ENCODE results near the gene BNIP2.
"Not testable (repeated sequence)": the region's sequence is repeated elsewhere in the genome, so short reads cannot be mapped to it uniquely, and the experiment has no call there.

The BNIP2 gene

DNA sequence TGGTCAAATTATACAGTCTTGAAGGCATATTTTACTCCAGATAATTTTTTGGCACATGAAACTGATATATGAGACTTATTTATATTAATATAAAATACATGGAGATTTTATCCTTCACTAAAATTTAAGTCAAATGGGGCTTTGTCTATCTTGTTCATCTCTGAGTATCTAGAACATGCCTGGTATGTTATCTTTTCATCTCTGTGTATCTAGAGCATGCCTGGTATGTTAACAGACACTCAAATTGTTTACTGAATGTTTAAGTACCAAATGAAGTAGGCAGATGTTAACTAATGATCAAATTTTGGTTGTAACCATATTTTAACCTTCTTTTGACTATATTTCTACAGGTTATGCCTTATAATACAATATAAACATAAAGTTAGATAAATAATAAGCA, 39.5 kb downstream of the BNIP2 start:
- H3K14ac ChIP-seq (ENCODE audit: low read length): no peak overlapping the region
- no peak overlapping the region for H2AK5ac ChIP-seq (ENCODE audit: low read depth, low read length)
- no peak overlapping the region for H3K18ac ChIP-seq (ENCODE audit: low read length)
- H2BK5ac ChIP-seq (ENCODE audit: low read length): no peak overlapping the region
- no peak overlapping the region for H3K4me2 ChIP-seq (ENCODE audit: insufficient read depth, low read length, poor library complexity, severe bottlenecking)
- no peak for DNase-seq (ENCODE audit: low spot score)
- no peaks in the 10 kb centered on the region for H3K4me1 ChIP-seq (ENCODE audit: control insufficient read depth in 2 of 2, insufficient read depth in 1 of 2, low read depth in 1 of 2, low read length in 2 of 2)
- H3K27me3 ChIP-seq (ENCODE audit: control insufficient read depth in 3 of 3, insufficient read depth in 3 of 3, low read depth in 1 of 3, low read length in 3 of 3): no peaks in the 10 kb centered on the region
- no peak overlapping the region for H3K27ac ChIP-seq (replicated peaks; ENCODE audit: low read length)
- peaks cover 16 to 96% of the 10 kb centered on the region in 2 donors for H3K36me3 ChIP-seq (replicated peaks in 1 of 2; ENCODE audit: control insufficient read depth in 2 of 2, insufficient read depth in 2 of 2, low read length in 2 of 2)
- H3K23ac ChIP-seq (ENCODE audit: low read depth, low read length, poor library complexity): no peak overlapping the region
- no peak overlapping the region for H2BK120ac ChIP-seq (ENCODE audit: low read depth, low read length)
- peaks cover 0 to 22% of the 10 kb centered on the region in 2 donors for H3K9me3 ChIP-seq (replicated peaks in 1 of 2; ENCODE audit: control insufficient read depth in 2 of 2, insufficient read depth in 1 of 2, low read depth in 1 of 2, low read length in 2 of 2)
- no peaks in the 10 kb centered on the region for H3K79me1 ChIP-seq (ENCODE audit: low read depth, low read length)
- H4K8ac ChIP-seq (ENCODE audit: low read depth, low read length): no peak overlapping the region
- no peak overlapping the region for H3K4me3 ChIP-seq (ENCODE audit: low read length in 2 of 2)
- no peak overlapping the region for H2BK15ac ChIP-seq (ENCODE audit: low read length)
- H2AFZ ChIP-seq (ENCODE audit: low read length): no peak overlapping the region
- H2BK12ac ChIP-seq (ENCODE audit: low read length): no peak overlapping the region
- no peak overlapping the region for H3K4ac ChIP-seq (ENCODE audit: low read length)
- no peak overlapping the region for H3K9ac ChIP-seq (ENCODE audit: low read depth, low read length, poor library complexity)
- no peak overlapping the region for H4K91ac ChIP-seq (ENCODE audit: low read depth, low read length, poor library complexity)

DNA sequence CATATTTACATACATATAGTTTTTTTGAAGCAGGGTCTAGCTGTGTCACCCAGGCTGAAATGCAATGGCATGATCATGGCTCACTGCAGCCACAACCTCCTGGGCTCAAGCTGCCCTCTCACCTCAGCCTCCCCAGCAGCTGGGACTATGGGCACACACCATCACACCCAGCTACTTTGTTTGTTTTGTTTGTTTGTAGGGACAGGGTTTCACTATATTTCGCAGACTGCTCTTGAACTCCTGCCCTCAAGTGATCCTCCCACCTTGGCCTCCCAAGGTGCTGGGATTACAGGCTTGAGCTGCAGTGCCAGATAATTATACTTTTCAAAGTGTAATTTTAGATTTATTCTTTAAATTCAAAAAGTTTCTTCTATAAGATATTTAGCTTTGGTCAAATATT, 42.0 kb downstream of the BNIP2 start:
- Histone ChIP-seq H3K4me3 (ENCODE audit: low read length in 2 of 2) (no peak overlapping the region), H4K8ac (ENCODE audit: low read depth, low read length) (no peak overlapping the region), H3K23ac (ENCODE audit: low read depth, low read length, poor library complexity) (no peak overlapping the region), H3K14ac (ENCODE audit: low read length) (no peak overlapping the region), H2AFZ (ENCODE audit: low read length) (no peak overlapping the region), H3K36me3 (replicated peaks in 1 of 2; ENCODE audit: control insufficient read depth in 2 of 2, insufficient read depth in 2 of 2, low read length in 2 of 2) (peaks cover 14 to 88% of the 10 kb centered on the region in 2 donors), H2BK5ac (ENCODE audit: low read length) (no peak overlapping the region), H3K4me2 (ENCODE audit: insufficient read depth, low read length, poor library complexity, severe bottlenecking) (no peak overlapping the region), H4K91ac (ENCODE audit: low read depth, low read length, poor library complexity) (no peak overlapping the region), H2BK15ac (ENCODE audit: low read length) (no peak overlapping the region), H2AK5ac (ENCODE audit: low read depth, low read length) (no peak overlapping the region), H3K4ac (ENCODE audit: low read length) (no peak overlapping the region), H2BK12ac (ENCODE audit: low read length) (no peak overlapping the region), H3K18ac (ENCODE audit: low read length) (no peak overlapping the region), H3K9ac (ENCODE audit: low read depth, low read length, poor library complexity) (no peak overlapping the region), H3K9me3 (replicated peaks in 1 of 2; ENCODE audit: control insufficient read depth in 2 of 2, insufficient read depth in 1 of 2, low read depth in 1 of 2, low read length in 2 of 2) (peaks cover 0 to 6% of the 10 kb centered on the region in 2 donors), H3K27me3 (ENCODE audit: control insufficient read depth in 3 of 3, insufficient read depth in 3 of 3, low read depth in 1 of 3, low read length in 3 of 3) (no peaks in the 10 kb centered on the region), H3K4me1 (ENCODE audit: control insufficient read depth in 2 of 2, insufficient read depth in 1 of 2, low read depth in 1 of 2, low read length in 2 of 2) (no peaks in the 10 kb centered on the region), H3K27ac (replicated peaks; ENCODE audit: low read length) (no peak overlapping the region), H2BK120ac (ENCODE audit: low read depth, low read length) (no peak overlapping the region), H3K79me1 (ENCODE audit: low read depth, low read length) (no peaks in the 10 kb centered on the region)
- no CpG with 5 or more reads among the region's 1 CpG for WGBS, 2 donors (ENCODE audit: extremely low coverage in 2 of 2, insufficient read length in 2 of 2, insufficient replicate concordance in 1 of 2)
- no peak for DNase-seq (ENCODE audit: low spot score)

DNA sequence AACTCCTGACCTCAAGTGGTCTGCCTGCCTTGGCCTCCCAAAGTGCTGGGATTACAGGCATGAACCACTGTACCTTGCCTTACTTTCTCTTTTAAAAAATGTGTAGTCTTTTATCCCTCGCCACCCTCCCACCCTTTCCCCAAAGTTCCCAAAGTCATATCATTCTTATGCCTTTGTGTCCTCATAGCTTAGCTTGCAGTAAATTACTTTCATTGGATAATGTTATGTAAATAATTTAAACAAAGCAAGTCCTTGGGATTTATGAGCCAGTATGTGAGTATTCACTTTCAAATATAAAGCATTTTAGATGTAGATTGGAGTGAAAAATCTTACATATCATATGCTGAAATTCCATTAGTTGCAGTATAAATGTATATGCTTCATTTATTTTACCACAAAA, 42.8 kb downstream of the BNIP2 start:
- Histone ChIP-seq H2AFZ (ENCODE audit: low read length) (no peak overlapping the region), H3K27me3 (ENCODE audit: control insufficient read depth in 3 of 3, insufficient read depth in 3 of 3, low read depth in 1 of 3, low read length in 3 of 3) (no peaks in the 10 kb centered on the region), H3K14ac (ENCODE audit: low read length) (no peak overlapping the region), H2BK12ac (ENCODE audit: low read length) (no peak overlapping the region), H3K9me3 (replicated peaks in 1 of 2; ENCODE audit: control insufficient read depth in 2 of 2, insufficient read depth in 1 of 2, low read depth in 1 of 2, low read length in 2 of 2) (no peaks in the 10 kb centered on the region), H2BK120ac (ENCODE audit: low read depth, low read length) (no peak overlapping the region), H2AK5ac (ENCODE audit: low read depth, low read length) (no peak overlapping the region), H3K4me3 (ENCODE audit: low read length in 2 of 2) (no peak overlapping the region), H2BK5ac (ENCODE audit: low read length) (no peak overlapping the region), H4K91ac (ENCODE audit: low read depth, low read length, poor library complexity) (no peak overlapping the region), H3K18ac (ENCODE audit: low read length) (no peak overlapping the region), H3K4me1 (ENCODE audit: control insufficient read depth in 2 of 2, insufficient read depth in 1 of 2, low read depth in 1 of 2, low read length in 2 of 2) (no peaks in the 10 kb centered on the region), H3K79me1 (ENCODE audit: low read depth, low read length) (no peaks in the 10 kb centered on the region), H2BK15ac (ENCODE audit: low read length) (no peak overlapping the region), H4K8ac (ENCODE audit: low read depth, low read length) (no peak overlapping the region), H3K4ac (ENCODE audit: low read length) (no peak overlapping the region), H3K4me2 (ENCODE audit: insufficient read depth, low read length, poor library complexity, severe bottlenecking) (no peak overlapping the region), H3K9ac (ENCODE audit: low read depth, low read length, poor library complexity) (no peak overlapping the region), H3K36me3 (replicated peaks in 1 of 2; ENCODE audit: control insufficient read depth in 2 of 2, insufficient read depth in 2 of 2, low read length in 2 of 2) (peaks cover 12 to 88% of the 10 kb centered on the region in 2 donors), H3K23ac (ENCODE audit: low read depth, low read length, poor library complexity) (no peak overlapping the region), H3K27ac (replicated peaks; ENCODE audit: low read length) (no peak overlapping the region)
- WGBS, 2 donors (ENCODE audit: extremely low coverage in 2 of 2, insufficient read length in 2 of 2, insufficient replicate concordance in 1 of 2): no CpG with 5 or more reads among the region's 1 CpG
- no peak for DNase-seq (ENCODE audit: low spot score)

DNA sequence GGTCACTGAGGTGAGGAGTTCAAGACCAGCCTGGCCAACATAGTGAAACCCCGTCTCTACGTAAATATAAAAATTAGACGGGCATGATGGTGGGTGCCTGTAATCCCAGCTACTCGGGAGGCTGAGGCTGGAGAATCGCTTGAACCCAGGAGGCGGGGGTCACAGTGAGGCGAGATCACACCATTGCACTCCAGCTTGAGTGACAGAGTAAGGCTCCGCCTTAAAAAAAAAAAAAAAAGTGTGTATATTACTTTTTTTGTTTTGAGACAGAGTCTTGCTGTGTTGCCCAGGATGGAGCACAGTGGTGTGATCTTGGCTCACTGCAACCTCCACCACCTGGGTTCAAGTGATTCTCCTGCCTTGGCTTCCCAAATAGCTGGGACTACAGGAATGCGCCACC, 43.3 kb downstream of the BNIP2 start:
- H3K36me3 ChIP-seq (replicated peaks in 1 of 2; ENCODE audit: control insufficient read depth in 2 of 2, insufficient read depth in 2 of 2, low read length in 2 of 2): peaks cover 12 to 88% of the 10 kb centered on the region in 2 donors

More for the DNA sequence above, 43.3 kb downstream of the BNIP2 start:
- H3K4ac ChIP-seq (ENCODE audit: low read length); H4K8ac ChIP-seq (ENCODE audit: low read depth, low read length); H2BK5ac ChIP-seq (ENCODE audit: low read length); H3K14ac ChIP-seq (ENCODE audit: low read length); H2BK120ac ChIP-seq (ENCODE audit: low read depth, low read length); H3K27me3 ChIP-seq (ENCODE audit: control insufficient read depth in 3 of 3, insufficient read depth in 3 of 3, low read depth in 1 of 3, low read length in 3 of 3); H3K27ac ChIP-seq (replicated peaks; ENCODE audit: low read length); H3K79me1 ChIP-seq (ENCODE audit: low read depth, low read length); H3K9me3 ChIP-seq (replicated peaks in 1 of 2; ENCODE audit: control insufficient read depth in 2 of 2, insufficient read depth in 1 of 2, low read depth in 1 of 2, low read length in 2 of 2); H3K23ac ChIP-seq (ENCODE audit: low read depth, low read length, poor library complexity); H3K4me2 ChIP-seq (ENCODE audit: insufficient read depth, low read length, poor library complexity, severe bottlenecking); H2AK5ac ChIP-seq (ENCODE audit: low read depth, low read length); H3K4me1 ChIP-seq (ENCODE audit: control insufficient read depth in 2 of 2, insufficient read depth in 1 of 2, low read depth in 1 of 2, low read length in 2 of 2); H2AFZ ChIP-seq (ENCODE audit: low read length); H2BK12ac ChIP-seq (ENCODE audit: low read length); H3K18ac ChIP-seq (ENCODE audit: low read length); DNase-seq (ENCODE audit: low spot score); H3K9ac ChIP-seq (ENCODE audit: low read depth, low read length, poor library complexity); H2BK15ac ChIP-seq (ENCODE audit: low read length); H4K91ac ChIP-seq (ENCODE audit: low read depth, low read length, poor library complexity); H3K4me3 ChIP-seq (ENCODE audit: low read length in 2 of 2): not testable (repeated sequence)
- no CpG with 5 or more reads among the region's 9 CpGs for WGBS, 2 donors (ENCODE audit: extremely low coverage in 2 of 2, insufficient read length in 2 of 2, insufficient replicate concordance in 1 of 2)
